Endothelial cell of hepatic sinusoid (primary cell): ENCODE data around the gene LAMC3.

Source experiments
- in situ Hi-C: cut with HindIII; loops from 2 replicates; pipeline ENCODE4 v1.10.0; 2017; ENCODE audit warnings: low sequenced_read_pairs

The LAMC3 gene

DNA sequence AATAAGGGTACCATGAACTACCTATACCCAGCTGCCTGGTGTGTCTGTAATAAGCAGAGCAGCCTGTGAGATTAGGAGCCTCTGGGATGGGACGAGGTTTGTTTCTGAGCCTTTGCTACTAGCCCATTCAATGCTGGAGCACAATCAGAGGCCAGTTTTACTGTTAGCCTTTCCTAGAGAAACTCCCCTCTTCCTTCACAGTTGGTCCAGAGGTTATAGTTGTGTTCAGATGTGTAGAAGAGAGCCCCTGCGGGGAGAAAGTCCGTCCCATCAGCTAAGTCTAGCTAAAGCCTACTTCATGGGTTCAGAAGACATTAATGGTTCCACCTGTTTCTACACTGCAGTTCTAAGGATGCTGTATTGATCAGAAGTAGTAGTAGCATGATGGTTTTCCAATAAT lies 133.2 kb downstream of the LAMC3 start:
- in situ Hi-C loops = no loop called here
